Neural progenitor cell (in vitro differentiated cells): ENCODE results near the gene TTC39A. TPM values are rescaled to one million over a fixed set of nuclear protein-coding genes. Genes with fewer than 3 reads are reported as not detected.
A peak's percentile ranks its signal among the peaks of the same experiment; 100 is the strongest.

ENCODE experiments used
- DNase-seq: peaks from one replicate; pipeline ENCODE4 v3.0.0-alpha.2; 2016; ENCODE audit warnings: low spot score
- H2AFZ ChIP-seq: fragments of 200-600 bp; sonication (generic); replicated peaks from 2 replicates; pipeline ENCODE4 v1.6.1; 2016; ENCODE audit warnings: antibody characterized with exemption
- H3F3A ChIP-seq: fragments of 200-600 bp; sonication (generic); 2 replicates; pipeline ENCODE4 v1.6.1; 2016; ENCODE audit warnings: antibody characterized with exemption, low read depth
- H3K27ac ChIP-seq: fragments of 200-600 bp; sonication (generic); 2 replicates; pipeline ENCODE4 v1.5.1; 2016; ENCODE audit warnings: mild to moderate bottlenecking
- H3K27me3 ChIP-seq: fragments of 200-600 bp; sonication (generic); 2 replicates; pipeline ENCODE4 v1.6.1; 2016; ENCODE audit warnings: mild to moderate bottlenecking, moderate library complexity
- H3K36me3 ChIP-seq: fragments of 200-600 bp; sonication (generic); 2 replicates; pipeline ENCODE4 v1.5.1; 2016
- H3K4me1 ChIP-seq: fragments of 200-600 bp; sonication (generic); 2 replicates; pipeline ENCODE4 v1.6.1; 2016; ENCODE audit warnings: mixed run types
- H3K4me2 ChIP-seq: fragments of 200-600 bp; sonication (generic); 2 replicates; pipeline ENCODE4 v1.6.1; 2016
- H3K4me3 ChIP-seq: fragments of 200-600 bp; sonication (generic); 2 replicates; pipeline ENCODE4 v1.5.1; 2016
- H3K79me2 ChIP-seq: fragments of 200-600 bp; sonication (generic); 2 replicates; pipeline ENCODE4 v1.6.1; 2016; ENCODE audit warnings: low read depth
- H3K9ac ChIP-seq: fragments of 200-600 bp; sonication (generic); 2 replicates; pipeline ENCODE4 v1.6.1; 2016
- H3K9me3 ChIP-seq: fragments of 200-600 bp; sonication (generic); 2 replicates; pipeline ENCODE4 v1.5.1; 2016; ENCODE audit warnings: low read depth
- H4K20me1 ChIP-seq: fragments of 200-600 bp; sonication (generic); 2 replicates; pipeline ENCODE4 v1.6.1; 2016; ENCODE audit warnings: low read depth
- H3K27ac Mint-ChIP-seq: 3 replicates; pipeline ENCODE4 v1.8.0; 2021; ENCODE audit warnings: mixed read lengths
- H3K27me3 Mint-ChIP-seq: 2 replicates; pipeline ENCODE4 v1.8.0; 2022; ENCODE audit warnings: low read depth, mild to moderate bottlenecking, inconsistent platforms, moderate library complexity, mixed read lengths; ENCODE audit not compliant: insufficient read depth
- H3K36me3 Mint-ChIP-seq: 3 replicates; pipeline ENCODE4 v1.8.0; 2021; ENCODE audit warnings: mixed read lengths
- H3K4me1 Mint-ChIP-seq: 3 replicates; pipeline ENCODE4 v1.8.0; 2021; ENCODE audit warnings: mixed read lengths
- H3K4me3 Mint-ChIP-seq: 3 replicates; pipeline ENCODE4 v1.8.0; 2021; ENCODE audit warnings: mild to moderate bottlenecking, moderate library complexity, mixed read lengths
- H3K9me3 Mint-ChIP-seq: 3 replicates; pipeline ENCODE4 v1.8.0; 2020; ENCODE audit warnings: mixed read lengths
- CTCF ChIP-seq: fragments of 200-600 bp; sonication (generic); IDR thresholded peaks from 2 replicates; pipeline ENCODE4 v1.5.1; 2017; ENCODE audit warnings: antibody characterized with exemption, mild to moderate bottlenecking
- EZH2 ChIP-seq: fragments of 200-600 bp; sonication (generic); IDR thresholded peaks from 2 replicates; pipeline ENCODE4 v1.6.1; 2017; ENCODE audit warnings: antibody characterized with exemption, mild to moderate bottlenecking, moderate library complexity
- EZH2phosphoT487 ChIP-seq: fragments of 200-600 bp; sonication (generic); IDR thresholded peaks from 2 replicates; pipeline ENCODE4 v1.6.1; 2017; ENCODE audit warnings: antibody characterized with exemption
- total RNA-seq: library from RNA; depleted of rRNA; stranded (reverse); fragments of >200 nt; gene quantifications from 2 replicates; pipeline ENCODE4 v1.2.3, GENCODE V29; 2015; ENCODE audit warnings: low replicate concordance

TTC39A gene
- total RNA-seq, 1 donor from 2014 or later: 0.94 TPM

- peaks cover 6% of the 10 kb centered on the region for H3K4me1 ChIP-seq
- no peak overlapping the region for H3K4me3 ChIP-seq
- H3K4me2 ChIP-seq: no peak overlapping the region
- H3K27me3 ChIP-seq: no peaks in the 10 kb centered on the region
- no peak overlapping the region for H3K9ac ChIP-seq
- no peaks in the 10 kb centered on the region for H3K36me3 Mint-ChIP-seq
- H2AFZ ChIP-seq: no peak overlapping the region
- H3K9me3 ChIP-seq: no peaks in the 10 kb centered on the region
- H3K36me3 ChIP-seq: no peaks in the 10 kb centered on the region
- no peak for DNase-seq
- H3K9me3 Mint-ChIP-seq: no peaks in the 10 kb centered on the region
- no peak for TF ChIP-seq EZH2phosphoT487
- no peak for TF ChIP-seq CTCF
- TF ChIP-seq EZH2: no peak
- no peaks in the 10 kb centered on the region for H3K79me2 ChIP-seq
- H3K4me3 Mint-ChIP-seq: no peak overlapping the region
- H4K20me1 ChIP-seq: no peaks in the 10 kb centered on the region
- H3F3A ChIP-seq: no peaks in the 10 kb centered on the region
- no peak overlapping the region for H3K27ac Mint-ChIP-seq
- no peak overlapping the region for H3K27ac ChIP-seq
- no peaks in the 10 kb centered on the region for H3K27me3 Mint-ChIP-seq
- peaks cover 3% of the 10 kb centered on the region for H3K4me1 Mint-ChIP-seq
Measured at GRCh38 chr1:51302746-51303145, 27.6 kb downstream of the TTC39A start.

GRCh38 chr1:51302270-51302669 is 28.1 kb downstream of the TTC39A start:
- no peaks in the 10 kb centered on the region for H4K20me1 ChIP-seq
- no peaks in the 10 kb centered on the region for H3K27me3 Mint-ChIP-seq
- TF ChIP-seq CTCF (no peak), EZH2phosphoT487 (no peak), EZH2 (no peak)

GRCh38 chr1:51301844-51302162 is 28.6 kb downstream of the TTC39A start:
- H3K4me1 Mint-ChIP-seq: peaks cover 7% of the 10 kb centered on the region
- DNase-seq: no peak
- Histone ChIP-seq H3K4me2 (no peak overlapping the region), H3K36me3 (no peaks in the 10 kb centered on the region), H3K27me3 (no peaks in the 10 kb centered on the region), H4K20me1 (no peaks in the 10 kb centered on the region), H3K79me2 (no peaks in the 10 kb centered on the region), H3K9ac (no peak overlapping the region), H3K9me3 (no peaks in the 10 kb centered on the region), H3F3A (no peaks in the 10 kb centered on the region), H3K4me1 (peaks cover 6% of the 10 kb centered on the region), H3K4me3 (no peak overlapping the region), H2AFZ (no peak overlapping the region), H3K27ac (no peak overlapping the region)
- no peak for TF ChIP-seq EZH2
- TF ChIP-seq EZH2phosphoT487: no peak
- no peak for TF ChIP-seq CTCF
- no peak overlapping the region for H3K4me3 Mint-ChIP-seq
- no peaks in the 10 kb centered on the region for H3K9me3 Mint-ChIP-seq
- H3K27me3 Mint-ChIP-seq: no peaks in the 10 kb centered on the region
- no peaks in the 10 kb centered on the region for H3K36me3 Mint-ChIP-seq
- peak overlapping the region; percentile 50 for H3K27ac Mint-ChIP-seq

More at GRCh38 chr1:51302270-51302669, 28.1 kb downstream of the TTC39A start:
- no peak overlapping the region for H3K4me3 ChIP-seq
- Mint-ChIP-seq H3K36me3 (no peaks in the 10 kb centered on the region), H3K4me1 (peaks cover 7% of the 10 kb centered on the region), H3K9me3 (no peaks in the 10 kb centered on the region), H3K27ac (no peak overlapping the region), H3K4me3 (no peak overlapping the region)
- peaks cover 6% of the 10 kb centered on the region for H3K4me1 ChIP-seq
- H3K9me3 ChIP-seq: no peaks in the 10 kb centered on the region
- H3F3A ChIP-seq: no peaks in the 10 kb centered on the region
- H3K4me2 ChIP-seq: no peak overlapping the region
- H2AFZ ChIP-seq: no peak overlapping the region
- H3K79me2 ChIP-seq: no peaks in the 10 kb centered on the region
- no peak for DNase-seq
- no peaks in the 10 kb centered on the region for H3K36me3 ChIP-seq
- no peaks in the 10 kb centered on the region for H3K27me3 ChIP-seq
- no peak overlapping the region for H3K27ac ChIP-seq
- no peak overlapping the region for H3K9ac ChIP-seq
